ENCODE data around the gene SORCS2.

SORCS2 gene

GRCh38 chr4:7539659-7540058 is 347.3 kb downstream of the SORCS2 start:
- peak in 1 of 2 experiments; percentile 40 for DNase-seq

DNA sequence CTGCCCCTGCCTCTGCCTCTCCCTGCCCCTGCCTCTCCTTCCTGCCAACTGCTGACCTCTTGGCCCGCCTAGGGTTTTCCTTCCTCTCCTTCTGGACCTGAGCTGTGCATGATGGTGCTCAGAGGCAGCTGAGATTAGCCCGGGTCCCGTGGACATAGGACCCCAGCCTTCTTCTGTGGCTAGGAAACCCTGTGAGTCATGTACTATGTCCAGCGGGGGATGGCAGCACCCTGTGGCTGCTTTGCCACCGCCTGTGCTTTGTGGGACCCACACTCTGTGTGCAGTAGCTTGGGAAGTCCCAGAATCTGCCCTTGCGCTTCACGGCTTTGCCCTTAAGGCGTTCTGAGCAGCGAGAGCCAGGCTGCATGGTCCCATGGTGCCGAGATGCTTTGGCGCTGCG is 347.9 kb downstream of the SORCS2 start:
- DNase-seq = no peak

DNA sequence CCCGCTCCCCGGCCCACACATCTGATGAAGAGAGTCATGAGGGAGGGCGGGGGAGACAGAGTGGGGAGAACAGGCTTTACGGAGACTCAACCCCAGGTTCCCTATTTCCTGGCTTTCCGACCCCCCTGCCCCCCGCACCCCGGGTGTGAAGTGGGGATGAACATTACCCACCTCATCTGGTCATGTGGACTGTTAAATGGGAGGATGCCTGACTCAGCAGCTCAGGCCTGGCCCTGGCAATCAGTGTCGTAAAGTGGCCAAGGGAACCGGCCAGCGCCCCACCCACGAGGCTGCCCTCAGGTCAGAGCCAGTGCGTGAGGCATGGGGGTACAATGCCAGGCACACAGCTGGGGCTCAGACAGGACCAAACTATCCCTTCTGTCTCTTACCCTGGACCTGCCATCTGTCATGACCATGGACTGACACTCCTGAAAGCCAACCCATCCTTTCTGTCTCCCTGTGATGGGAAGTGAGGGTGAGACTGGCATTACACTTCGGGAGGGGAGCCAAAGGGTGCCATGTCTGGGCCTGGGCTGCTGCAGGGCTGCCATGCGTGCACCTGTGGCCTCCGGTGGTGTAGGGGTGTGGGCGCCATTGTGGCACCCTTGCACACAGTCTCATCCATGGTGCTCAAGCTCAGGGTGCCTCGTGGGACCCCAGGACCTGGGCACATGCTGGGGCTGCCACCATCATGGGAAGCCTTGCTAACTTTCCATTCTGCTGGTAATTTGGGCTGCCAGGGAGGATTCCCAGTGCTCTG is 348.5 kb downstream of the SORCS2 start:
- no peak for DNase-seq

GRCh38 chr4:7541414-7541810 is 349.1 kb downstream of the SORCS2 start:
- no peak for DNase-seq

GRCh38 chr4:7542781-7543180 is 350.4 kb downstream of the SORCS2 start:
- DNase-seq = no peak

GRCh38 chr4:7546152-7546808 is 353.9 kb downstream of the SORCS2 start:
- DNase-seq = no peak

GRCh38 chr4:7546809-7547367 is 354.6 kb downstream of the SORCS2 start:
- DNase-seq = no peak

- DNase-seq = no peak
Measured at GRCh38 chr4:7547368-7548040, 355.2 kb downstream of the SORCS2 start.

DNA sequence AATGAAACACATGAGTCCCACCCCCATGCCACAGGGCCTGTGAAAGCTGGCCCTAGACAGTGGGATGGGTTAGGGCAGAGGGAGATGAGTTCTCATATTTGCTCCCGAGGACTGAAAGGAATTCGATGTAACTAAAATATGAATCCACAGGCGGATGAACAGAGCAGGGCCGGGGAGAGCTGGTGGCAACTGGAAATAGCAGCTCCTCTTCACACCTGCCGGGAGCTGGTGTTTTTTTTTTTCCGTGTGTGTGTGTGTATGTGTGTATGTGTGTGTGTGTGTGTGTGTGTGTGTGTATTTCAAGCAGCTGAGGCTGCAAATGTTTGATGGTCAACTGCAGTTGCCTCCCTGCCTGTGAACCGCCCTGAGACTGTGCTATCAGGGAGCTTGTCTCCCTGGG is 357.5 kb downstream of the SORCS2 start:
- no peak for DNase-seq

DNA sequence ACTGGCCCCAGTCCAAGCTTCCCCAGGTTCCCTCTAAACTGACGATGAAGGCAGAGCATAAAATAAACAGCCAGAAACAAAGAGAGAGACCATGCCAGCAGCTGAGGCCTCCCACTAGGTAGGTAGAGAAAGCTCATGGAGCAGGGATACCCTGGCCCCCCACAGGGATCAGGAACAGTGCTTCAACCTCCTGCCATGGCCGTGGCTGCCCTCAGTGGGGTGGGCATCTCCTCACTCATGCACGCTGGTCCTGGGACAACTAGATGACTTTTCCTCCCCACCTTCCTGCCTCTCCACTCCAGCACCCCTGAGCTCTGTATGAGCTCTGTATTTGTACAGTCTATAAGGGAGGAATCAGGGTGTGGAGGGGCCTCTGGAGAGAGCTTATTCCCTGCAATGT is 360.1 kb downstream of the SORCS2 start:
- no peak for DNase-seq

DNA sequence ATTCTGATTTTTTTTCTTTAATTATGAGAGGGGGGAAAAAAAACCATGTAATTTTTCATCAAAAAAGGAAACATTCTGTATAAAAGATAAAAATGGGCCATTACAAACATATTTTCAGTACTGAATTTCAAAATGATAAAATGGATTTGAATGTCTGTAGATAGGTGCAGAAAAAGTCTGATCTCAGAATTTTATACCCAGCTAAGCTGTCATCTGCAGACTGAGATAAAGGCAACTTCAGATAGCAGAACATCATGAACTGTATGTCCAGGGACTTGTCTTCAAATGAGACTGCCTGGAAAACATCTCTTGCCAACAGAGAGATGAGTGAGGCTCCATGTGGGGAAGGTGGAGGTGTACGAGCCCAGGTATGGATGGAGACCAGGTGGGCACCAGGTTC is 360.9 kb downstream of the SORCS2 start:
- DNase-seq = no peak

DNA sequence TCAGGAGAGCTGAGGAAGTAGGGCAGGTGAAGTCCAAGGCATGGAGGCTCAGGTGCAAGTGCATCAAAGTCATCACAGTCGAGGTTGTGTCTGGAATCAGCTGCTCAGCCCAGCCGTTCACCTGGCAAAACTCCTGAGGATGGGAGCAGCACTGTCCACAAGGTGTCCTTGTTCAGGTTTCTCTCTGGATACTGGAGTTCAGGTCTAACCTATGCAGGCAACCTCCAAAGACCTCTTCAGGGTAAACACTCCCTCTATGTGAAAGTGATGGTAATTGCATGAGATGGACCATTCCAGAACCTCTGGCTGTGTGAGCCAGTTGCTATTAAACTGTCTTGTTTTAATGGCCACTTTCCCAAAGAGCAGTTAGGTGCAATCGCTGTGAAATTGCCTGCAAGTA is 362.6 kb downstream of the SORCS2 start:
- no peak for DNase-seq

- DNase-seq = no peak
Measured at GRCh38 chr4:7556558-7556957, 364.2 kb downstream of the SORCS2 start.

DNA sequence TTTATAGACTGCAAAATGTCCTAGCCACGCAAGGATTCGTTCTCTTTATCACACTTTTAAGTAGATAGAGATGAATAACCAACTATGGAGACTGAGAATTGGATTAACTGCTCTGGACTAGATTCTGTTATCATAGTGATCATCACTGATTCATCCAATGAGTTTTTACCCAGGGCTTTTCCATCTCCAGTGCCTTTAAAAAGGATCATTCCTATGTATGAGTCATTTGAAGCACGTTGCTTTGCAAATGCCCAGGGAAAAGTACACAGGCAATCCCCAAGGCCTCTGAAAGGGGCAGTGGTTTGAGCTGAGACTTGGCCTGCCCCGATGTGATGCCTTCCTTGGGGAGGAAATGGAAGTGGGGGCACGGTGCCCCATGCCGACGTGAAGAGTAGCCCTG is 365.1 kb downstream of the SORCS2 start:
- DNase-seq = no peak

GRCh38 chr4:7558436-7558835 is 366.1 kb downstream of the SORCS2 start:
- DNase-seq = no peak

DNA sequence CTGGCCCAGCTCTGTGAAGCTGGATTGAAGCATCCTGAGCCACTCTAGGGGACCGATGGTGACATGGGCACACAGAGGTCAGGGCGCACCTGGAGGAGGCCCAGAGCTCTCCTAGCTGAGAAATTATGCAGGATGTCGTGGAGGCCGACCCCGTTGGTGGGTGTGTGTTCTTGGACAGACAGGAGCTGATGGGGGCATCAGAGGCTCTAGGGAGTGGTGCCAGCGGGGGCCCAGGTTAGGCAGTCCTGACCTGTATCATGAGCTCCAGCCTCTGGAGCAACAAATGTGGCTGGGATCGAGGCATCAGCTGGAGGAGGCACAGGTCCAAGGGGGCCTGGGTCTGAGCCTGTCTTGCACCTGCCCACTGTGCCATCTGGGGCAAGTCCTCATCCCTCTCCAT is 367.0 kb downstream of the SORCS2 start:
- no peak for DNase-seq

DNA sequence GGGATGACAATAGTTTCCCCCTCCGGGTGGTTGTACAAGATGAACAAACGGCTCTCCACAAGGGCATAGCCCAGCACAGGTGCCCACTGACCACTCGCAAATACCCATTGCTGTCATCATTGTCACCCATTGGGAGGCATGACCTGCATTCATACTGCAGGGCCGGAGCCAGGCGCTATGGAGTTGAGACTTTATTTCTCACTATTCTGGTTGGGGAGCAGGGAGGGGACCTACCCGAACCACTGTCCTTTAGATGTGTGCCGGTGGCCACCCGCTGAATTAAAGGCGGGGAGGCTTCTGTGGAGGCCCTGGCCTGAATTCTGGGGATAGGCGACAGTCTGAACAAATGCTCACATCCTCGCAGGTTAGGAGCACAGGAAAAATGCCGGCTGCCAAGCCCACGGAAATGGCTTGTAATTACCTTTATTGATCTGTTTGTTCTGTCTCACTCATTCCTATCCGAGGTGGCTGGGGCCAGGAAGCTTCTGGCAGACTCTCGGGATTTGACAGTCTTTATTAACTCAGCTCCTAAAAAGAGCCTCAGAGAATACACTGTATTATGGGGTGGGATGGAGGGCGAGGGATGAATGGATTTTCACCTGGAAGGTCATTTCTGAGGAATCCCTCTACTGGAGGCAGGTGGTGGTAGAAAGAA is 367.5 kb downstream of the SORCS2 start:
- DNase-seq = no peak

DNA sequence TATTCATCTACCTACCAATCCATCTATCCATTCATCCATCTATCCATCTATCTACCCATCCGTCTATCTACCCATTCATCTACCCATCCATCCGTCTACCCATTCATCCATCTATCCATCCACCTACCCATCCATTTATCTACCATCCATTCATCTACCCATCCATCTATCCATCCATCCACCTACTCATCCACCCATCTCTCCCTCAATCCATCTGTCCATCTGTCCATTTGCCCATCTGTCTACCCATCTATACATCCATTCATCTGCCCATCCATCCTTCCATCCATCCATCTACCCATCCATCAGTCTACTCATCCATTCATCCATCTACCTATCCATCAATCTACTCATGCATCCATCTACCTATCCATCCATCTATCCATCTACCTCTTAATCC is 369.2 kb downstream of the SORCS2 start:
- no peak for DNase-seq

GRCh38 chr4:7564242-7564641 is 371.9 kb downstream of the SORCS2 start:
- DNase-seq = no peak

- no peak for DNase-seq
Measured at GRCh38 chr4:7565483-7565882, 373.1 kb downstream of the SORCS2 start.

DNA sequence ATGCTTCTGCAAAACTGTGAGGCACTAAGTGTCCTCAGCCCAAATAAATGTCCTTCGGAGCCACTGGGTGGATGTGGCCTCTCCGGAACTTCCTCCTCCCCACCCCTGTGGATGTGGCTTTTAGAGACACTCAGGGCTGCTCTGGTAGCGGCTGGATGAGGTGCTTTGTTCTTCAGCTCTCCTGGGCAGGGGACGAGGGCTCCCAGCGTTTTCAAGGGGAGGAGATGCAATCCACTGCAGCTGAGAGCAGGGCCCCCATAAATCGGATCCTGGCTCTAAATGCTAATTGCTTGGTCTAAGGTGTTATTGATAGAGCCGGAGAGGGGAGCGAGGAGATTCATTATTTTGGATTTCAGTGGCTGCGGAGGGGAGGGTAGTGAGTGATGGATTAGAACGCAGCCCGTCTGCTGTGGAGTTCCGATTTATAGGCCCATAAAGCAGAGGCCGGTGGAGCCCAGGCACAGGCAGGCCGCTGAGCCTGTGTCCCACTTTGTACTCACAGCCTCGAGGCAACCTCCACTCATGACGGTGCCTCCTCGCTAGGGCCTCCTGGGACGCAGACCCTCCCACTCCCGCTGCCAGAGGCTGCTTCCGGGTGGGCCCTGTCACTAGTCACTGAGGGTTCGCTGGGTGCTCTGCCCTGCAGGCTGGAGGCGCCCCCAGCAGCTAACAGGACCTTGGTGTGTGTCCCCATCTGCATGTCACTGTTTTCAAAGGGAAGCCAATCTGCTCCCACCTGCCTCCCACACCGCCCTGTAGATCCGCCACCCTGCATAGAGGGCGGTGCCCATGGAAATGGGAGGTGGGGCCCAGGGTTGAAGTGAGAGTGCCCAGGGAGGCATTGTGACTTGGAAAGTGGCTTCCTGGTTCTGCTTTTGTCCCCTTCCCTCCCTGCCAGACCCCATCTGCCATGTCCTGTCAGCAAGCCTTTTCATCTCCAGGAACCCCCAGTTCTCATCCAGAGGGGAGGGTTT is 377.8 kb downstream of the SORCS2 start:
- DNase-seq = no peak

DNA sequence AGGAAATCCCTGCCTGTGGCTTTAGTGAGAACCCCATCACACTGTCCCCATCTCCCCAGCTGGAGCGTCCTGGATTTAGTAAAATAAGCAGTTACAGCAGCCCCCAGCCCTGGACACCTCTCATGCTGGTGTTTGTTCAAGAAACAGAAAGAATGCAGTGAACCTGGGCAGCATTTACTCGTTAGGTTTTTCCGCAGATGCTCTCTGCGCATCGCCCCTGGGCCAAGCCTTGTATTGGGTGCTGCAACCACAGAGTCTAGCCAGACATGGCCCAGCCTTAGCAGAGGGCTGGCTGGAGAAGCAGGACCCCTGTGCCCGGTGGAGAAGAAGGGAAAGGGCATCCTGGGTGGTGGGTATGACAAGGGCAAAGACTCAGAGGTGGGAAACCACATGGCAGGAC is 378.7 kb downstream of the SORCS2 start:
- no peak for DNase-seq

All from NCI-H524 (cell line).